ENCODE measurements around the gene POC1A. TPM values are rescaled to one million over a fixed set of nuclear protein-coding genes. Genes with fewer than 3 reads are reported as not detected.

Gene POC1A
- total and polyA plus RNA-seq, 9 of the 15 experiments (the other 6 are each of a cell fraction or from before 2014, with no cell fraction given) = 7.2 to 17.5 (median 12.1) TPM

GRCh38 chr3:52141751-52142150, 12.5 kb downstream of the POC1A start:
- Histone ChIP-seq H3K4me2 (ENCODE audit: insufficient read depth, low read length) (no peak overlapping the region), H4K20me1 (replicated peaks; ENCODE audit: control insufficient read depth, insufficient read depth, low read length) (no peaks in the 10 kb centered on the region), H3K4me1 (replicated peaks in 1 of 2; ENCODE audit: control insufficient read depth in 2 of 2, insufficient read depth in 2 of 2, low read length in 2 of 2) (no peaks in the 10 kb centered on the region; a peak in 1 of 5 replicates), H3K27me3 (ENCODE audit: control insufficient read depth in 2 of 2, insufficient read depth in 2 of 2, low read length in 2 of 2) (no peaks in the 10 kb centered on the region), H3K4me3 (no peak overlapping the region), H2AFZ (ENCODE audit: low read depth, low read length) (no peak overlapping the region), H3K9ac (ENCODE audit: insufficient read depth in 1 of 2, low read depth in 2 of 2, low read length in 2 of 2) (peak overlapping the region in 1 of 2 experiments; percentile 35; a peak in 1 of 4 replicates), H3K36me3 (ENCODE audit: control insufficient read depth, insufficient read depth, low read length) (peaks cover 59% of the 10 kb centered on the region; the same call in 1 of the 3 replicates), H3K9me3 (replicated peaks; ENCODE audit: control insufficient read depth, insufficient read depth, low read depth, low read length) (no peaks in the 10 kb centered on the region), H3K9me1 (ENCODE audit: control insufficient read depth, insufficient read depth, low read length) (no peaks in the 10 kb centered on the region), H3K27ac (ENCODE audit: extremely low read depth, low read depth, low read length) (no peak overlapping the region), H3K79me2 (ENCODE audit: control insufficient read depth, insufficient read depth, low read length) (no peaks in the 10 kb centered on the region)
- DNase-seq (ENCODE audit: extremely low read depth in 1 of 4, low spot score in 3 of 4) = no peak
- POLR2A ChIA-PET = interaction anchor here (0.6 to 0.7 kb wide), 3 partner anchors 143 to 1882 kb away, joined by 3 to 4 read pairs (median 4); partner anchors contain the start of gene RPL29
- 100% methylated on average over 4 of the region's 7 CpGs for WGBS (ENCODE audit: insufficient coverage, low coverage, missing lambda C conversion rate)
- BruUV-seq (replicated peaks) = no TSS peak
- no peak for TF ChIP-seq L3MBTL2 (IDR thresholded peaks at IDR 0.05)
- TF ChIP-seq ZNF274 (IDR thresholded peaks at IDR 0.05; ENCODE audit: borderline replicate concordance, low read depth, low read length) = no peak
- no peak for TF ChIP-seq MTA1 (IDR thresholded peaks at IDR 0.05; ENCODE audit: borderline replicate concordance)
- TF ChIP-seq ZNF75A (CRISPR knock-in tag; IDR thresholded peaks at IDR 0.05) = no peak
- no peak for TF ChIP-seq LEF1 (IDR thresholded peaks at IDR 0.05)
- TF ChIP-seq CCAR2 (IDR thresholded peaks at IDR 0.05; ENCODE audit: low read depth, low read length) = no peak
- FAIRE-seq = no peak
- intact Hi-C loops (cut with micrococcal nuclease) (loop anchor here (5.0 kb wide), 1 partner anchor 199 kb away; the partner anchor contains the start of genes PARP3 and RRP9), in situ Hi-C loops (cut with MboI) (no loop called here)
- no peak for ATAC-seq
- CTCF ChIA-PET (ENCODE audit: low intra/inter-chr PET ratio) = no interaction called here

- intact Hi-C loops (cut with micrococcal nuclease) (loop anchor here (5.0 kb wide), 1 partner anchor 198 kb away; the partner anchor contains the start of genes PARP3 and RRP9), in situ Hi-C loops (cut with MboI) (no loop called here)
- Histone ChIP-seq H3K79me2 (ENCODE audit: control insufficient read depth, insufficient read depth, low read length) (no peaks in the 10 kb centered on the region), H4K20me1 (replicated peaks; ENCODE audit: control insufficient read depth, insufficient read depth, low read length) (no peaks in the 10 kb centered on the region), H3K9ac (ENCODE audit: insufficient read depth in 1 of 2, low read depth in 2 of 2, low read length in 2 of 2) (no peak overlapping the region), H3K4me1 (replicated peaks in 1 of 2; ENCODE audit: control insufficient read depth in 2 of 2, insufficient read depth in 2 of 2, low read length in 2 of 2) (no peaks in the 10 kb centered on the region; a peak in 1 of 5 replicates), H3K27me3 (ENCODE audit: control insufficient read depth in 2 of 2, insufficient read depth in 2 of 2, low read length in 2 of 2) (no peaks in the 10 kb centered on the region), H3K27ac (ENCODE audit: extremely low read depth, low read depth, low read length) (no peak overlapping the region), H3K9me1 (ENCODE audit: control insufficient read depth, insufficient read depth, low read length) (no peaks in the 10 kb centered on the region), H2AFZ (ENCODE audit: low read depth, low read length) (no peak overlapping the region), H3K9me3 (replicated peaks; ENCODE audit: control insufficient read depth, insufficient read depth, low read depth, low read length) (no peaks in the 10 kb centered on the region), H3K4me3 (no peak overlapping the region), H3K36me3 (ENCODE audit: control insufficient read depth, insufficient read depth, low read length) (peaks cover 69% of the 10 kb centered on the region; the same call in 1 of the 3 replicates), H3K4me2 (ENCODE audit: insufficient read depth, low read length) (no peak overlapping the region)
- ChIA-PET CTCF (ENCODE audit: low intra/inter-chr PET ratio) (no interaction called here), POLR2A (no interaction called here)
- DNase-seq (ENCODE audit: extremely low read depth in 1 of 4, low spot score in 3 of 4) = no peak
- FAIRE-seq = no peak
- WGBS (ENCODE audit: insufficient coverage, low coverage, missing lambda C conversion rate) = 85% methylated on average over 4 of the region's 5 CpGs
- ATAC-seq = no peak
- no TSS peak for BruUV-seq (replicated peaks)
- TF ChIP-seq PBX2 (CRISPR knock-in tag; IDR thresholded peaks at IDR 0.05; ENCODE audit: low read depth) (no peak), PBX2 (tag; conservative IDR thresholded peaks at IDR 0.05; ENCODE audit: low read depth) (no peak)
These were observed 13.5 kb downstream of the POC1A start for GRCh38 chr3:52140769-52141168.

All from K562 (cell line).